Measurements from ENCODE around the gene HMGA1. TPM values are rescaled to one million over a fixed set of nuclear protein-coding genes. Genes with fewer than 3 reads are reported as not detected.
A peak's percentile ranks its signal among the peaks of the same experiment; 100 is the strongest.
"Not testable (repeated sequence)": the region's sequence is repeated elsewhere in the genome, so short reads cannot be mapped to it uniquely, and the experiment has no call there.

The HMGA1 gene
- total and polyA plus RNA-seq, 2 experiments from 2014 or later: 1,411 to 2,052 TPM

GRCh38 chr6:34245032-34245760 is 8.5 kb downstream of the HMGA1 start:
- Histone ChIP-seq H3F3A (replicated peaks; ENCODE audit: low read depth) (peaks cover 62% of the 10 kb centered on the region), H3K79me2 (replicated peaks; ENCODE audit: insufficient read depth) (peaks cover 33% of the 10 kb centered on the region), H4K20me1 (replicated peaks; ENCODE audit: insufficient read depth) (peaks cover 37% of the 10 kb centered on the region), H3K4me1 (ENCODE audit: insufficient read depth) (peaks cover 45% of the 10 kb centered on the region), H3K36me3 (ENCODE audit: insufficient read depth) (peaks cover 34% of the 10 kb centered on the region), H3K27ac (ENCODE audit: low read depth) (peak overlapping the region; percentile 55; the same call in 1 of the 2 replicates)
- Mint-ChIP-seq H3K27me3 (ENCODE audit: insufficient read depth, low read depth, poor library complexity) (peaks cover 76% of the 10 kb centered on the region), H3K4me1 (peaks cover 64% of the 10 kb centered on the region), H3K4me3 (peak overlapping the region; percentile 19; the same call in 1 of the 3 replicates), H3K36me3 (ENCODE audit: low read depth) (peaks cover 62% of the 10 kb centered on the region), H3K27ac (peak overlapping the region; percentile 92)
- not testable (repeated sequence) for H2AFZ ChIP-seq; H3K4me3 ChIP-seq; ATAC-seq; DNase-seq (ENCODE audit: low spot score); H3K9me2 ChIP-seq (ENCODE audit: insufficient read depth); H3K9me3 Mint-ChIP-seq; H3K4me2 ChIP-seq; H3K27me3 ChIP-seq (ENCODE audit: insufficient read depth)

GRCh38 chr6:34245761-34246140 is 9.1 kb downstream of the HMGA1 start:
- not testable (repeated sequence) for H3K4me3 ChIP-seq; H3K9me3 Mint-ChIP-seq; H3K4me3 Mint-ChIP-seq; H2AFZ ChIP-seq; H3K9me2 ChIP-seq (ENCODE audit: insufficient read depth); H3K27me3 ChIP-seq (ENCODE audit: insufficient read depth); DNase-seq (ENCODE audit: low spot score); ATAC-seq; H3K4me2 ChIP-seq
- Mint-ChIP-seq H3K27me3 (ENCODE audit: insufficient read depth, low read depth, poor library complexity) (peaks cover 77% of the 10 kb centered on the region), H3K36me3 (ENCODE audit: low read depth) (peaks cover 56% of the 10 kb centered on the region), H3K27ac (peak overlapping the region; percentile 76; the same call in 1 of the 2 replicates), H3K4me1 (peaks cover 59% of the 10 kb centered on the region)
- peaks cover 56% of the 10 kb centered on the region for H3F3A ChIP-seq (replicated peaks; ENCODE audit: low read depth)
- H3K79me2 ChIP-seq (replicated peaks; ENCODE audit: insufficient read depth): peaks cover 27% of the 10 kb centered on the region
- peak overlapping the region; percentile 24 for H3K27ac ChIP-seq (ENCODE audit: low read depth)
- peaks cover 31% of the 10 kb centered on the region for H4K20me1 ChIP-seq (replicated peaks; ENCODE audit: insufficient read depth)
- peaks cover 30% of the 10 kb centered on the region for H3K36me3 ChIP-seq (ENCODE audit: insufficient read depth)
- H3K4me1 ChIP-seq (ENCODE audit: insufficient read depth): peaks cover 39% of the 10 kb centered on the region

GRCh38 chr6:34246249-34246562 is 9.5 kb downstream of the HMGA1 start:
- H4K20me1 ChIP-seq (replicated peaks; ENCODE audit: insufficient read depth): peaks cover 26% of the 10 kb centered on the region
- H3K4me2 ChIP-seq: no peak overlapping the region
- H3K27me3 ChIP-seq (ENCODE audit: insufficient read depth): no peaks in the 10 kb centered on the region
- H3F3A ChIP-seq (replicated peaks; ENCODE audit: low read depth): peaks cover 52% of the 10 kb centered on the region
- peak overlapping the region; percentile 70 for H3K27ac Mint-ChIP-seq
- H3K4me1 Mint-ChIP-seq: peaks cover 54% of the 10 kb centered on the region
- no peak for ATAC-seq
- H3K27ac ChIP-seq (ENCODE audit: low read depth): peak overlapping the region; percentile 24
- H3K36me3 ChIP-seq (ENCODE audit: insufficient read depth): peaks cover 26% of the 10 kb centered on the region
- H3K36me3 Mint-ChIP-seq (ENCODE audit: low read depth): peaks cover 52% of the 10 kb centered on the region
- H3K27me3 Mint-ChIP-seq (ENCODE audit: insufficient read depth, low read depth, poor library complexity): peaks cover 73% of the 10 kb centered on the region
- peaks cover 22% of the 10 kb centered on the region for H3K79me2 ChIP-seq (replicated peaks; ENCODE audit: insufficient read depth)
- H3K9me2 ChIP-seq (ENCODE audit: insufficient read depth): no peaks in the 10 kb centered on the region
- H3K4me1 ChIP-seq (ENCODE audit: insufficient read depth): peaks cover 34% of the 10 kb centered on the region
- H3K4me3 Mint-ChIP-seq: peak overlapping the region; percentile 32; the same call in 1 of the 3 replicates
- no peak for DNase-seq (ENCODE audit: low spot score)
- no peak overlapping the region for H3K4me3 ChIP-seq
- no peak overlapping the region for H2AFZ ChIP-seq
- no peaks in the 10 kb centered on the region; the same call in 2 of the 3 replicates for H3K9me3 Mint-ChIP-seq
- no peak for TF ChIP-seq ZNF114 (CRISPR knock-in tag; IDR thresholded peaks at IDR 0.05)
- no peak for TF ChIP-seq ETS1 (IDR thresholded peaks at IDR 0.05)
- TF ChIP-seq ZNF462 (CRISPR knock-in tag; IDR thresholded peaks at IDR 0.05): no peak
- no peak for TF ChIP-seq CTCF (conservative IDR thresholded peaks at IDR 0.05; ENCODE audit: low read depth in 2 of 2)
- TF ChIP-seq ZNF331 (CRISPR knock-in tag; IDR thresholded peaks at IDR 0.05; ENCODE audit: low read depth): no peak
- no peak for TF ChIP-seq POLR2AphosphoS5 (IDR thresholded peaks at IDR 0.05; ENCODE audit: low read depth)
- no peak for TF ChIP-seq EZH2phosphoT487 (IDR thresholded peaks at IDR 0.05; ENCODE audit: unreplicated experiment)
